ENCODE data around the gene DDC.
"Not testable (repeated sequence)": the region's sequence is repeated elsewhere in the genome, so short reads cannot be mapped to it uniquely, and the experiment has no call there.

DDC gene

DNA sequence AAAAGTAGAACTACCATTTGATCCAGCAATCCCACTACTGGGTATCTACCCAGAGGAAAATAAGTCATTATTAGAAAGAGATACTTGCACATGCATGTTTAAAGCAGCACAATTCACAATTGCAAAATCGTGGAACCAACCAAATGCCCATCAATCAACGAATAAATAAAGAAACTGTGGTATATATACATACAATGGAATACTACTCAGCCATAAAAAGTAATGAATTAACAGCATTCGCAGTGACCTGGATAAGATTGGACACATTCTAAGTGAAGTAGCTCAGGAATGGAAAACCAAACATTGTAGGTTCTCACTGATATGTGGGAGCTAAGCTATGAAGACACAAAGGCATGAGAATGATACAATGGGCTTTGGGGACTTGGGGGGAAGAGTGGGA lies 45.9 kb downstream of the DDC start:
- DNase-seq (ENCODE audit: low spot score) = not testable (repeated sequence)

GRCh38 chr7:50513166-50513871 lies 51.9 kb downstream of the DDC start:
- no peak for DNase-seq (ENCODE audit: low spot score)

DNA sequence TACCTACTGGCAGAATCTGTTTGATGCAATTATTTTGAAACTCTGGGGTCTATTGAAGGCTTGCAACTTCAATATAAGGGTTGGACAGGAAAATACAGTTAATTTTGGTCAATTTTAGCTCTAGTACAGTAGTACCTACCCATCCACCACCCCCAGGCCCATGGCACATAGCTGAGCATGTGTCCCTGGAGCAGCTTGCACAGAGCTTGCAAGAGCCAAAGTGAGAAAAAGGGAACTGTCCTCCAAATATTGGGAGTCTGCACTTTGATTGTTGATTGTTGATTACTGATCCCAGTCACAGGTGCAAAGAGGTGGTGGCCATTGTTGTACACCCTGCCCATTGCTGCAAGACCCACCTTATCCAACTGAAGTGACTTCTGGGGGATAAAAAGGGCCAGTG lies 52.8 kb downstream of the DDC start:
- DNase-seq (ENCODE audit: low spot score) = no peak

DNA sequence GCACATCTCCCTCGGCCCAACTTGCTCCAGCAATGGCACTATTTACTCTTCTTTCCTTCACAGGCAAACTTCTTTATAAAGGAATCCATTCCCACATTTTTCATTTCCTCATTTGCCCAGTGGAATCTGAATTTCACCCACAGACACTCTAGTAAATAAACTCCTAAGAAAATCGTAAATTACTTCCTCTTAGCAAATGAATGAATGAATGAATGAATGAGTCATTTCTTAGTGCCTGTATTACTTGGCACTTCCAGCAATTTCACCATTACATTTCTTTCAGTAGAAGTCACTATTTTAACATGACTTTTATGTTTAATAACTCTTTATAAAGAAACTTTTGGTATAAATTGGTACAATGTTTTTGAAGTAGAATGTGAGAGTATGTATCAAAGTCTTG lies 55.7 kb downstream of the DDC start:
- DNase-seq (ENCODE audit: low spot score) = no peak

- DNase-seq (ENCODE audit: low spot score) = no peak
Measured at GRCh38 chr7:50508471-50508943, 56.7 kb downstream of the DDC start.

GRCh38 chr7:50507898-50508470 lies 57.2 kb downstream of the DDC start:
- DNase-seq (ENCODE audit: low spot score) = no peak

- DNase-seq (ENCODE audit: low spot score) = no peak
Measured at GRCh38 chr7:50505553-50506210, 59.5 kb downstream of the DDC start.

- no peak for DNase-seq (ENCODE audit: low spot score)
Measured at GRCh38 chr7:50504646-50505546, 60.3 kb downstream of the DDC start.

GRCh38 chr7:50502947-50503346 lies 62.3 kb downstream of the DDC start:
- DNase-seq (ENCODE audit: low spot score) = no peak

GRCh38 chr7:50502001-50502684 lies 63.1 kb downstream of the DDC start:
- no peak for DNase-seq (ENCODE audit: low spot score)

- DNase-seq (ENCODE audit: low spot score) = no peak
Measured at GRCh38 chr7:50499092-50499491, 66.1 kb downstream of the DDC start.

GRCh38 chr7:50497968-50498367 lies 67.2 kb downstream of the DDC start:
- no peak for DNase-seq (ENCODE audit: low spot score)

- no peak for DNase-seq (ENCODE audit: low spot score)
Measured at GRCh38 chr7:50497068-50497642, 68.0 kb downstream of the DDC start.

- DNase-seq (ENCODE audit: low spot score) = no peak
Measured at GRCh38 chr7:50496569-50496968, 68.6 kb downstream of the DDC start.

GRCh38 chr7:50495746-50496145 lies 69.5 kb downstream of the DDC start:
- DNase-seq (ENCODE audit: low spot score) = no peak

DNA sequence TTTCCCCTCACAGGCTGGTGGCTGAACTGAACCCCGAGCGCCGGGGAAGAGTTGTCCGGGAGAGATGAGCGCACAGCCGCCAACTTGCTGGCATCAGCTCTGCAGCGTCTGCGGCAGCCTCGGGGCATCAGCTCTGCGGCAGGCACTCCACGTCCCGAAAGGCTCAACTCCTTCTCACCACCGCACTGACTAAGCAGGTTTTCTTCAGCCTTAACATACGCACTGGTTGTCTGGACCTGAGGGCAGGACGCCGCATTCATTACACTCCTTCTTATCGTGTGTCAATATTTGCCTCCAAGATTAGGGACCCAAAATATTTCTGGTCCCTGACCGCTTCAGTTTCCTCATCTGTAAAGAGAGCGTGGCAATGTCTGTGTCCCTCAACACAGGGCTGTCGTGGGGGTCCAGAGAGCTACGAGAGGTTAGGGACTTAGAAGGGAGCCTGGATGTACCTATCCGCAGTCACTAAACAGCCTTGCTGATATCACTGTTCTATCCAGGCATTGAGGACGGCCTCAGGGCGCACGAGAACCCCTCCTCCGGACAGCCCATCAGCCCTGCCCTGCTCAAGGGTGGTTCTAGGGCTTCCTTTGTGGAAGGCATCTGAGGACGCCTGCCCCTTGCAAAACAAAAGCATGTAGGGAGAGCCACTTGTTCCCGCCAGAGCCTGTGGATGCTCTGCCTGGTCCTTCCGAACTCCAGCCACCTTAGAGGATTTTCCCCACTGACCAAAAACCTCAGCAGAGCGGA lies 72.3 kb downstream of the DDC start:
- DNase-seq (ENCODE audit: low spot score) = no peak

DNA sequence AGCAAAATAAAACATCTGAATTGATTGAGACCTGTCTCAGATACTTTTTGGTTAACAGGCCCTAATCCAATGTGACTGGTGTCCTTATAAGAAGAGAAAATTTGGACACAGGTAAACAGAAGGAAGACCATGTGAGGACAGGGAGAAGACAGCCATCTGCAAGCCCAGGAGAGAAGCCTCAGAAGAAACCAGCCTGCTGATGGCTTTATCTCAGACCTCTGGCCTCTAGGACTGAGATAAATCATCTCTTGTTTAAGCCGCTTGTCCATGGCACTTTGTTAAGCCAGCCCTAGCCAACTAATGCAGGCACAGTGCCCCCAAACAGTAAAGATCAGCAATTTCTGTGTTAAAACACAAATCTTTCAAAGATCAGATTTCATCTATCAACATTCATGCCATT lies 73.3 kb downstream of the DDC start:
- no peak for DNase-seq (ENCODE audit: low spot score)

DNA sequence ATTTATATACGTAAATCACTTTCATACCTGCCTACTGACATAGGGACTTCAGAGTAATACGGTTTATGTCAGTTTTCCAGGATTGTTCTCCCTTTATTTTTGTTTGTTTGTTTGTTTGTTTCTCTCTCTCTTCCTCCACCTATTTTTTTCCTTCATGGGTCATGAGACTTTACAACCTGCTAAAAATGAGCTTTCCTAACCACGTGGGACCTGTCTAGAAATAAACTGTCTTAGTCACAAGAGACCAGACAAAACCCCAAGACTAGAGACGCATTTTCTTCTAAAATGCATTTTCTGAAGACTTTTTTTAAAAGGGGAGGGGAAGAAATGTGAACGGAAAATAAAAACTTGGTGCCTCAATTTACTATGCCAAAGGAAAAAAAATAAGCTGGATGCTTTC lies 74.0 kb downstream of the DDC start:
- no peak for DNase-seq (ENCODE audit: low spot score)

- no peak for DNase-seq (ENCODE audit: low spot score)
Measured at GRCh38 chr7:50488379-50488778, 76.8 kb downstream of the DDC start.

- DNase-seq (ENCODE audit: low spot score) = no peak
Measured at GRCh38 chr7:50486512-50486911, 78.7 kb downstream of the DDC start.

- no peak for DNase-seq (ENCODE audit: low spot score)
Measured at GRCh38 chr7:50481867-50482266, 83.3 kb downstream of the DDC start.
